ENCODE data around the gene OR51B4.

DNA sequence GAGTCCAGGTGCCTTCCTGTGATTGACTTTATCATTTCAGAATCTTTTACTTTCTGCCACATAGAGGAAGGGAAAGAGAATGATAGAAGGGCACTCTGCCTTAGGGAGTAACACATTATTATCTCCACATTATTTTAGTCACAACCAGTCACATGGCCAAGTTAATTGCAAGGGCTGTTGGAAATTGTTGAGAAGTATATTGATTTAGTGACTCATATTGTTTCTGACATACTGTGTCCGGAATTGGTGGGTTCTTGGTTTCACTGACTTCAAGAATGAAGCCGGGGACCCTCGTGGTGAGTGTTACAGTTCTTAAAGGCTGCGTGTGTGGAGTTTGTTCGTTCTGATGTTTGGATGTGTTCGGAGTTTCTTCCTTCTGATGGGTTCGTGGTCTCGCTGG is 8.7 kb downstream of the OR51B4 start:
- TF ChIP-seq, protein P1, sequence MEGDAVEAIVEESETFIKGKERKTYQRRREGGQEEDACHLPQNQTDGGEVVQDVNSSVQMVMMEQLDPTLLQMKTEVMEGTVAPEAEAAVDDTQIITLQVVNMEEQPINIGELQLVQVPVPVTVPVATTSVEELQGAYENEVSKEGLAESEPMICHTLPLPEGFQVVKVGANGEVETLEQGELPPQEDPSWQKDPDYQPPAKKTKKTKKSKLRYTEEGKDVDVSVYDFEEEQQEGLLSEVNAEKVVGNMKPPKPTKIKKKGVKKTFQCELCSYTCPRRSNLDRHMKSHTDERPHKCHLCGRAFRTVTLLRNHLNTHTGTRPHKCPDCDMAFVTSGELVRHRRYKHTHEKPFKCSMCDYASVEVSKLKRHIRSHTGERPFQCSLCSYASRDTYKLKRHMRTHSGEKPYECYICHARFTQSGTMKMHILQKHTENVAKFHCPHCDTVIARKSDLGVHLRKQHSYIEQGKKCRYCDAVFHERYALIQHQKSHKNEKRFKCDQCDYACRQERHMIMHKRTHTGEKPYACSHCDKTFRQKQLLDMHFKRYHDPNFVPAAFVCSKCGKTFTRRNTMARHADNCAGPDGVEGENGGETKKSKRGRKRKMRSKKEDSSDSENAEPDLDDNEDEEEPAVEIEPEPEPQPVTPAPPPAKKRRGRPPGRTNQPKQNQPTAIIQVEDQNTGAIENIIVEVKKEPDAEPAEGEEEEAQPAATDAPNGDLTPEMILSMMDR (IDR thresholded peaks at IDR 0.05), result no peak
- no peak for TF ChIP-seq POLR2A (IDR thresholded peaks at IDR 0.05)
- TF ChIP-seq EP300 (IDR thresholded peaks at IDR 0.05), result no peak
